ENCODE data around the gene GPC6. TPM values are rescaled to one million over a fixed set of nuclear protein-coding genes. Genes with fewer than 3 reads are reported as not detected.

GPC6 gene
- total and polyA plus RNA-seq, 2 donors (not counting 3 experiments of a cell fraction or from before 2014, with no cell fraction given), result 0.01 TPM; not detected in 1

DNA sequence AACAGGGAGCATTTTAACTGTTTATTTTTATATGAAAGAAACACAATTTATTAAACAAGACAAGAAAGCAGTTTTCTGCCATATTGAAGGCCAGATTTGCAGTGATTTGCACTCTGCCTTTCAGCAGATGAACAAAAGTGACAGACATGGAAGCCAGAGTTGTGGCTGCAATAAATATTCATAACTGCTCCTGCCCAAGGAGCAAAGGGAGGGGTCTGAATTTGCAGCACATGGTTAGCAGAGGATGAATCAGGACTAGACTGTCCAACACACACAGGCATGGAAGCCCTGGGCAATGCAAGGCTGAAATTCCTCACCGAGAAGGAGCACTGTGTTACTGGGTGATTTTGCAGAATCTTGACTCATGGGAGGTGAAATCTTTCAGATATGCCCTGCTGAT lies 834.7 kb downstream of the GPC6 start:
- Histone ChIP-seq H3K9me3 (replicated peaks; ENCODE audit: control insufficient read depth, insufficient read depth, low read length) (peaks cover 7% of the 10 kb centered on the region), H2AFZ (ENCODE audit: low read depth, low read length) (no peak overlapping the region), H3K27ac (ENCODE audit: insufficient read depth, low read depth, low read length) (no peak overlapping the region), H3K9ac (replicated peaks; ENCODE audit: extremely low read depth, insufficient read depth, low read length) (no peak overlapping the region), H3K9me1 (replicated peaks; ENCODE audit: control insufficient read depth, extremely low read depth, insufficient read depth, low read length) (no peaks in the 10 kb centered on the region), H3K4me3 (replicated peaks in 1 of 3; ENCODE audit: insufficient read depth in 1 of 3, low read depth in 1 of 3, low read length in 3 of 3) (no peak overlapping the region), H3K4me1 (ENCODE audit: control insufficient read depth, extremely low read depth, insufficient read depth, low read length) (no peaks in the 10 kb centered on the region), H3K79me2 (ENCODE audit: control insufficient read depth, insufficient read depth, low read length) (no peaks in the 10 kb centered on the region), H3K36me3 (ENCODE audit: control insufficient read depth in 2 of 2, extremely low read depth in 1 of 2, insufficient read depth in 2 of 2, low read length in 2 of 2) (no peaks in the 10 kb centered on the region), H3K4me2 (ENCODE audit: insufficient read depth, low read length) (no peak overlapping the region), H4K20me1 (replicated peaks; ENCODE audit: control insufficient read depth, extremely low read depth, insufficient read depth, low read length) (no peaks in the 10 kb centered on the region), H3K27me3 (ENCODE audit: control insufficient read depth in 2 of 2, insufficient read depth in 2 of 2, low read length in 2 of 2) (no peaks in the 10 kb centered on the region)
- TF ChIP-seq GATA2 (IDR thresholded peaks at IDR 0.05; ENCODE audit: insufficient read depth, insufficient read length, low read depth, low read length) (no peak), POLR2A (IDR thresholded peaks at IDR 0.05; ENCODE audit: low read depth, low read length) (no peak), FOS (IDR thresholded peaks at IDR 0.05; ENCODE audit: borderline replicate concordance, insufficient read depth, low read length) (no peak), POLR2AphosphoS5 (IDR thresholded peaks at IDR 0.05; ENCODE audit: insufficient read depth, low read depth, low read length) (no peak), EZH2 (IDR thresholded peaks at IDR 0.05; ENCODE audit: borderline replicate concordance, low read depth, low read length, severe bottlenecking) (no peak), MYC (IDR thresholded peaks at IDR 0.05; ENCODE audit: low read depth, low read length) (no peak), JUN (IDR thresholded peaks at IDR 0.05; ENCODE audit: borderline replicate concordance, insufficient read depth, insufficient read length, low read depth) (no peak)
- TF ChIP-seq, protein P1, sequence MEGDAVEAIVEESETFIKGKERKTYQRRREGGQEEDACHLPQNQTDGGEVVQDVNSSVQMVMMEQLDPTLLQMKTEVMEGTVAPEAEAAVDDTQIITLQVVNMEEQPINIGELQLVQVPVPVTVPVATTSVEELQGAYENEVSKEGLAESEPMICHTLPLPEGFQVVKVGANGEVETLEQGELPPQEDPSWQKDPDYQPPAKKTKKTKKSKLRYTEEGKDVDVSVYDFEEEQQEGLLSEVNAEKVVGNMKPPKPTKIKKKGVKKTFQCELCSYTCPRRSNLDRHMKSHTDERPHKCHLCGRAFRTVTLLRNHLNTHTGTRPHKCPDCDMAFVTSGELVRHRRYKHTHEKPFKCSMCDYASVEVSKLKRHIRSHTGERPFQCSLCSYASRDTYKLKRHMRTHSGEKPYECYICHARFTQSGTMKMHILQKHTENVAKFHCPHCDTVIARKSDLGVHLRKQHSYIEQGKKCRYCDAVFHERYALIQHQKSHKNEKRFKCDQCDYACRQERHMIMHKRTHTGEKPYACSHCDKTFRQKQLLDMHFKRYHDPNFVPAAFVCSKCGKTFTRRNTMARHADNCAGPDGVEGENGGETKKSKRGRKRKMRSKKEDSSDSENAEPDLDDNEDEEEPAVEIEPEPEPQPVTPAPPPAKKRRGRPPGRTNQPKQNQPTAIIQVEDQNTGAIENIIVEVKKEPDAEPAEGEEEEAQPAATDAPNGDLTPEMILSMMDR (IDR thresholded peaks at IDR 0.05; ENCODE audit: extremely low read depth in 1 of 2, insufficient read depth in 1 of 2, low read depth in 1 of 2, low read length in 2 of 2), result no peak
- TF ChIP-seq, protein P2, sequence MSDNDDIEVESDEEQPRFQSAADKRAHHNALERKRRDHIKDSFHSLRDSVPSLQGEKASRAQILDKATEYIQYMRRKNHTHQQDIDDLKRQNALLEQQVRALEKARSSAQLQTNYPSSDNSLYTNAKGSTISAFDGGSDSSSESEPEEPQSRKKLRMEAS (IDR thresholded peaks at IDR 0.05; ENCODE audit: insufficient read depth, insufficient read length), result no peak
- no TSS peak for BruUV-seq (replicated peaks)
- DNase-seq (ENCODE audit: low read depth, low spot score) (no peak), FAIRE-seq (no peak)
- intact Hi-C loops (cut with micrococcal nuclease) (no loop called here), dilution Hi-C loops (cut with MboI; ENCODE audit: extremely low pct_ligation_motif_present, low sequenced_read_pairs) (no loop called here)
- CTCF ChIA-PET, result no interaction called here
- POLR2A ChIA-PET, result no interaction called here

Data from endothelial cell of umbilical vein (primary cell).